ENCODE measurements around the gene ASS1. TPM values are rescaled to one million over a fixed set of nuclear protein-coding genes. Genes with fewer than 3 reads are reported as not detected.
A peak's percentile ranks its signal among the peaks of the same experiment; 100 is the strongest.
"Not testable (repeated sequence)": the region's sequence is repeated elsewhere in the genome, so short reads cannot be mapped to it uniquely, and the experiment has no call there.

The ASS1 gene
- 101 TPM for total RNA-seq

- peak; percentile 80 for ATAC-seq
Observed at GRCh38 chr9:130444565-130445221, at the start of gene ASS1. Gene ASS1, plus strand, starts transcription at chr9:130444961. Its CDS starts 7,268 bp downstream, at chr9:130452229.

GRCh38 chr9:130395810-130396435 is 48.8 kb upstream of the ASS1 start:
- no peak for ATAC-seq

- no peak for ATAC-seq
Observed at GRCh38 chr9:130396581-130396980, 48.2 kb upstream of the ASS1 start.

DNA sequence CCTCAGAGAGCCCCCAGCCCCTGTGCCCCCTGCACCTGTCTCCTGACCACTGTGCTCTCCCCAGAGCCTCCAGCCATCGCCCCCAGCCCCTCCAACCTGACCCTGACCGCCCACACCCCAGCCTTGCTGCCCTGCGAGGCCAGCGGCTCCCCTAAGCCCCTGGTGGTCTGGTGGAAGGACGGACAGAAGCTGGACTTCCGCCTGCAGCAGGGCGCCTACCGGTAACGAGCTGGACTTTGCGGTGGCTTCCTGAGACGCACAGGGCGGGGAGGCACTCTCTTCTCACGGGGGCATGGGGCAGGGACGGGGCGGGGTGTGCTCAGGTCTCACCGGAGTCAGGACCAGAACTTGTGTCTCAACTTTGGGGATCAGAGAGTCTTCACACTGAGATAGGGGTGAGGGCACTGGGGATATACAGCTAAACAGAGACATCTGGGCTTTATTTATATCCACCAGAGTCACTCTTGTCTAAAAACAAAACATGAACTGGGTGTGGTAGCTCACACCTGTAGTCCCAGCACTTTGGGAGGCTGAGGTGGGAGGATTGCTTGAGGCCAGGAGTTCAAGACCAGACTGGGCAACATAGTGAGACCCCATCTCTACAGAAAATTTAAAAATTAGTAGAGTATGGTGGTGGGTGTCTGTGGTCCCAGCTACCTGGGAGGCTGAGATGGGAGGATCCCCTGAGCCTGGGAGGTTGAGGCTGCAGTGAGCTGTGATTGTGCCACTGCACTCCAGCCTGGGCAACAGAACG is 46.1 kb upstream of the ASS1 start:
- ATAC-seq, result no peak

GRCh38 chr9:130399768-130400167 is 45.0 kb upstream of the ASS1 start:
- ATAC-seq, result no peak

- ATAC-seq, result no peak
Observed at GRCh38 chr9:130400870-130401269, 43.9 kb upstream of the ASS1 start.

GRCh38 chr9:130401742-130402141 is 43.0 kb upstream of the ASS1 start:
- not testable (repeated sequence) for ATAC-seq

DNA sequence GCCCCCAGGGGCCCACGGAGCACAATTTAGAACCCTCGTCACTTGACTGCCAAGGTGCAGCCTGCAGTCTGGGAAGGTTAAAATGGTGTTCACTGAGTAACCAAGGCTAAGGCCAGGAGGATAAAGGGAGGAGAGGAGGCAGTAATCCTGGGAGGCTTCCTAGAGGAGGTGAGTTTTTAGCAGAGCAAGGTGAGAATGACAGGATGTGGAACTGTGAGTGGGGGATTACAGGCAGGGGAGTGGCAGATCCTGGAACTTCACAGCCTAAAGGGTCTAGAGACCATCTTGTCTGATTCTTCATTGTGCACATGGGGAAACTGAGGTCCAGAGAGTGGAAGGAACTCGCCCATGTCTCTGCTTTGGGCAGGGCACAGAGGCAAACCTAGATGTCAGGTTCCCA is 42.5 kb upstream of the ASS1 start:
- ATAC-seq, result no peak

DNA sequence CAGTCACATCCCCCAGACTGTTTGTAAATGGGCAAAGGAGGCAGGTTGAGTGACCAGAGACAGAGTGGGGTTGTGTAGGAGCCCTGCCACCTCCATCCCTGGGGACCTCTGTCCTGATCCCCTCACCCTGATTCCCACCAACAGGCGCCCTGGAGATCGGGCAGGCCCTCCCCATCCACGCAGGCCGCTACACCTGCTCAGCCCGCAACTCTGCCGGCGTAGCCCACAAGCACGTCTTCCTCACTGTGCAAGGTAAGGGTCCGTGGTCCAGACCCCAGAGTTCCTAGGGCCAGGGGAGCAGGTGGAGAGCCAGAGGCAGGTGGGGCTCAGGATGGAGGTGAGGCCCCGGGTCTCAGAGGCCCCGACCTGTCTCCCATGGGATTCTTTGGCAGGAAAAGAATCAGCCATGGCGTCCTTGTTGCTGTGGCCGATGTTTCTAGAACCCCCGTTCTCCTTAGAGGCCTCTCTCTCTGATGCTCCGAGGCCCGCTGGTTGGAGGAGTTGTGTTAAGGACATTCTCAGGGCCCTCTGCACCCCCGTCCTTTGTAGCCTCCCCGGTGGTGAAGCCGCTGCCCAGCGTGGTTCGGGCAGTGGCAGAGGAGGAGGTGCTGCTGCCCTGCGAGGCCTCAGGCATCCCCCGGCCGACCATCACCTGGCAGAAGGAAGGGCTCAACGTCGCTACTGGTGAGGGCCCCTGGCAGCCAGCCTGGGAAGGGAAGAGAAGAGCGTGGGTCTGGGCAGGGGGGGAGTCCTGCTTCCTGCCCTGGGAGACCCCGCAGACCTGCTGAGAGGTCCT is 41.9 kb upstream of the ASS1 start:
- no peak for ATAC-seq

DNA sequence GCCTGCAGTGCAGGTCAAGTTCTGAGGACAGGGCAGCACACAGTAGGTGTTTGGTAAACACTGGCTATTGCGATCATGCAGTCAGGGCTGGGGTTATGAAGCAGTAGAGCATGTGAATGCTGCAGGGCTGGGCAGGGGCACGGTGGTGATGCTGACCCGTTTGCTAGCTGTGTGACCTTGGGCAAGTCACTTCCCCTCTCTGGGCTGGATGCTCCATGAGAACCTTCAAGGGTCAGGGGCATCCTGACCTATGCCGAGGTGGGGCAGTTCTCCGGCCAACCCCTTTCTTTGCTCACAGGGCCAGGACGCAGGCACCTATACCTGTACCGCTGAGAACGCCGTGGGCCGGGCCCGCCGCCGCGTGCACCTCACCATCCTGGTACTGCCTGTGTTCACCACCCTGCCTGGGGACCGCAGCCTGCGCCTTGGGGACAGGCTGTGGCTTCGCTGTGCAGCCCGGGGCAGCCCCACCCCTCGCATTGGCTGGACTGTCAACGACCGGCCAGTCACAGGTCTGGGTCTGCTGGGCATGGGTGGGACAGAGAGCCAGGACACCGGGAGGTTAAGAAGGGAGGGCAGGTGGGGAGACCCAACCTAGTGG is 39.0 kb upstream of the ASS1 start:
- no peak for ATAC-seq

GRCh38 chr9:130406278-130406895 is 38.4 kb upstream of the ASS1 start:
- ATAC-seq, result no peak

- ATAC-seq, result no peak
Observed at GRCh38 chr9:130407916-130408663, 36.7 kb upstream of the ASS1 start.

- no peak for ATAC-seq
Observed at GRCh38 chr9:130408669-130409068, 36.1 kb upstream of the ASS1 start.

- ATAC-seq, result no peak
Observed at GRCh38 chr9:130409246-130409645, 35.5 kb upstream of the ASS1 start.

DNA sequence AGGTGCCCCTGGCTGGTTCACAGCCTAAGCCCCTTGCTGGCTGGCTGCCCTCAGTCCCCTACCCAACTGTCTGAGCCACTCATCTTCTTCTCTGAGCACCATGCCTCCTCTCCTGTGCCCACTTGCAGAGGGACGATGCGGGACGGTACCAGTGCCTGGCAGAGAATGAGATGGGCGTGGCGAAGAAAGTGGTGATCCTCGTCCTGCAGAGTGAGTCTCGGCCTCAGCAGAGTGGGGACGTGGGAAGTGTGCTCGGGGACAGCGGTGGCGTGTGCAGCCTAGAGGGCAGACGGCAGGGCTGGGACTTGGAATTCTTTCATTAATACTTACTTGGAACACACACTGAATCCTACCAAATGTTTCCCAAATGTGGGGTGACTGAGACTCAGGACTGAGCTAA is 34.3 kb upstream of the ASS1 start:
- ATAC-seq, result peak; percentile 46

GRCh38 chr9:130411566-130411915 is 33.2 kb upstream of the ASS1 start:
- no peak for ATAC-seq

DNA sequence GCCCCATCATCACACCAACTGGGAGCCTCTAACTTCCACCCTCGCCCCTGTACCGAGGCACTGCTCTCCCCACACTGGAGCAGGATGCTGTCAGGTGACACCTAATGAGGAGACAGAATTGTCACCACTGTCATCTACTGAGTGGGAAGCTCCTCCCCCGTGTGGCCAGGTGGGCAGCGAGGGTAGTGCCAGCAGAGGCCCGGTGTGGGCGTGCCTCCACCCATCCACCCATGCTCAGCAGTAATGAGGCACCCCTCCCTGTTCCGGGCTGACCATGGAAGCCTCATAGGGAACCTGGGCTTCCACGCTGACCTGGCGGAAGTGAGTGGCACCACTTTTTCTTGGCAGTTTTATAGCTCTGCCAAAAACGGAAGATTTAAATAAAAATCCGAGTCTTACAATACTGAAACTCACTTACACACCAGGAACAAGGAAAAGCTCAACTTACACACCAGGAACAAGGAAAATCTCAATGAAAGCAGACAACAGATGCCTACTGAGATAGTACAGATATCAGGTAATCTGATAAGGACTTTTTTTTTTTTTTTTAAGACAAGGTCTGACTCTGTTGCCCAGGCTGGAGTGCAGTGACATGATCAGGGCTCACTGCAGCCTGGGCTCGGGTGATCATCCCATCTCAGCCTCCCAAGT is 30.6 kb upstream of the ASS1 start:
- no peak for ATAC-seq

- ATAC-seq, result no peak
Observed at GRCh38 chr9:130414910-130415746, 29.6 kb upstream of the ASS1 start.

GRCh38 chr9:130417602-130418001 is 27.2 kb upstream of the ASS1 start:
- ATAC-seq, result no peak

DNA sequence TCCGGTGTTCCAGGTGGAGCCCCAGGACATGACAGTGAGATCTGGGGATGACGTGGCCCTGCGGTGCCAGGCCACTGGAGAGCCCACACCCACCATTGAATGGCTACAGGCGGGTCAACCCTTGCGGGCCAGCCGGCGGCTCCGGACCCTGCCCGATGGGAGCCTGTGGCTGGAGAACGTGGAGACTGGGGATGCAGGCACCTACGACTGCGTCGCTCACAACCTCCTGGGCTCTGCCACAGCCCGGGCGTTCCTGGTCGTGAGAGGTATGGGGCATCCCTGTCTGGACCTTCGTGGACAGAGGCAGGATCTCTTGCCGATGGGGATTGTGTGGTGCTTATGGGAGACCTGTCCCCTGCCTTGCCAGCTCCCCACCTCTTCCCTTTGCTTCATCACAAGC is 26.0 kb upstream of the ASS1 start:
- no peak for ATAC-seq
